DOHH2 (cell line): ENCODE measurements around the gene RPS10.

ENCODE experiments used
- EZH2phosphoT487 ChIP-seq: fragments of 200-600 bp; sonication (generic); IDR thresholded peaks from 2 replicates; pipeline ENCODE4 v1.6.1; 2017; ENCODE audit warnings: borderline replicate concordance, mild to moderate bottlenecking, antibody characterized with exemption, low read length, moderate library complexity, mixed read lengths
- TF ChIP-seq, protein P1 (sequence below): fragments of 200-600 bp; sonication (generic); IDR thresholded peaks from one replicate; pipeline ENCODE4 v1.5.1; 2014; ENCODE audit warnings: antibody characterized with exemption, mild to moderate bottlenecking, low read depth, low read length; ENCODE audit not compliant: poor library complexity, severe bottlenecking

DNA sequence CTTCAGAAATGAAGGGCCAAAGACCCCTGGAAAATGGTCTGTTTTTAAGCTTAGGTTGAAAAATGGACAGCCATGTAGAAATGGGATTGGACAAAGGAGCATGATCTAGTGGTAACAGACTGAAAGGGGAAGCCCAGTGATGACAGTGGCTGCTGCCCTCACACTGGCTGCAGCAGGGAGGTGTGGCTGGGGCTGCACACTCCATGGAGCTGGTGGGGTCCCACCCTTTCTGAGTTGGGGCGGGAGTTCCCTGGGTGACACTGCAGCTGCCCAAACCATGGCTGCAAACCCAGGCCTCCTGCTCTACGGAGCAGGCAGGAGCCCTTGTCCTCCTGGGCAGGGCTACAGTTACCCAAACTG is 31.5 kb upstream of the RPS10 start:
- TF ChIP-seq, protein P1, sequence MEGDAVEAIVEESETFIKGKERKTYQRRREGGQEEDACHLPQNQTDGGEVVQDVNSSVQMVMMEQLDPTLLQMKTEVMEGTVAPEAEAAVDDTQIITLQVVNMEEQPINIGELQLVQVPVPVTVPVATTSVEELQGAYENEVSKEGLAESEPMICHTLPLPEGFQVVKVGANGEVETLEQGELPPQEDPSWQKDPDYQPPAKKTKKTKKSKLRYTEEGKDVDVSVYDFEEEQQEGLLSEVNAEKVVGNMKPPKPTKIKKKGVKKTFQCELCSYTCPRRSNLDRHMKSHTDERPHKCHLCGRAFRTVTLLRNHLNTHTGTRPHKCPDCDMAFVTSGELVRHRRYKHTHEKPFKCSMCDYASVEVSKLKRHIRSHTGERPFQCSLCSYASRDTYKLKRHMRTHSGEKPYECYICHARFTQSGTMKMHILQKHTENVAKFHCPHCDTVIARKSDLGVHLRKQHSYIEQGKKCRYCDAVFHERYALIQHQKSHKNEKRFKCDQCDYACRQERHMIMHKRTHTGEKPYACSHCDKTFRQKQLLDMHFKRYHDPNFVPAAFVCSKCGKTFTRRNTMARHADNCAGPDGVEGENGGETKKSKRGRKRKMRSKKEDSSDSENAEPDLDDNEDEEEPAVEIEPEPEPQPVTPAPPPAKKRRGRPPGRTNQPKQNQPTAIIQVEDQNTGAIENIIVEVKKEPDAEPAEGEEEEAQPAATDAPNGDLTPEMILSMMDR: no peak
- TF ChIP-seq EZH2phosphoT487: no peak
